DOHH2 (cell line): Measurements from ENCODE around the gene SULT4A1.

Source experiments
- H3F3A ChIP-seq: fragments of 200-600 bp; sonication (generic), shearing (Covaris generic); 2 replicates; pipeline ENCODE4 v1.6.0; 2016; ENCODE audit warnings: antibody characterized with exemption, mild to moderate bottlenecking; ENCODE audit not compliant: control insufficient read depth, insufficient read depth
- H3K27ac ChIP-seq: fragments of 200-600 bp; sonication (generic); 2 replicates; pipeline ENCODE4 v1.5.1; 2014; ENCODE audit warnings: low read depth, mild to moderate bottlenecking, low read length, moderate library complexity
- H3K27me3 ChIP-seq: fragments of 200-600 bp; sonication (generic); 2 replicates; pipeline ENCODE4 v1.6.1; 2014; ENCODE audit warnings: mild to moderate bottlenecking, low read length, mixed read lengths; ENCODE audit not compliant: control insufficient read depth
- H3K36me3 ChIP-seq: fragments of 200-600 bp; sonication (generic); 2 replicates; pipeline ENCODE4 v1.6.1; 2014; ENCODE audit warnings: mild to moderate bottlenecking, low read length, moderate library complexity, mixed read lengths; ENCODE audit not compliant: control insufficient read depth
- H3K4me1 ChIP-seq: fragments of 200-600 bp; sonication (generic); 2 replicates; pipeline ENCODE4 v1.6.1; 2014; ENCODE audit warnings: mild to moderate bottlenecking, low read length, mixed read lengths; ENCODE audit not compliant: control insufficient read depth
- H3K4me2 ChIP-seq: fragments of 200-600 bp; sonication (generic); 2 replicates; pipeline ENCODE4 v1.6.0; 2014; ENCODE audit warnings: mild to moderate bottlenecking, low read length, moderate library complexity
- H3K4me3 ChIP-seq: fragments of 200-600 bp; sonication (generic); 2 replicates; pipeline ENCODE4 v1.5.1; 2014; ENCODE audit warnings: mild to moderate bottlenecking, low read length, mixed read lengths
- H3K79me2 ChIP-seq: fragments of 200-600 bp; sonication (generic); 2 replicates; pipeline ENCODE4 v1.6.1; 2014; ENCODE audit warnings: mild to moderate bottlenecking, low read length, mixed read lengths; ENCODE audit not compliant: control insufficient read depth
- H3K9me2 ChIP-seq: fragments of 200-600 bp; sonication (generic); replicated peaks from 2 replicates; pipeline ENCODE4 v1.6.1; 2014; ENCODE audit warnings: mild to moderate bottlenecking, low read length, mixed read lengths; ENCODE audit not compliant: control insufficient read depth
- H3K9me3 ChIP-seq: fragments of 200-600 bp; sonication (generic); 2 replicates; pipeline ENCODE4 v1.6.1; 2014; ENCODE audit warnings: antibody characterized with exemption, low read length, mixed read lengths; ENCODE audit not compliant: control insufficient read depth, insufficient read depth
- H4K20me1 ChIP-seq: fragments of 200-600 bp; sonication (generic); 2 replicates; pipeline ENCODE4 v1.6.0; 2014; ENCODE audit warnings: low read depth, mild to moderate bottlenecking, antibody characterized with exemption, low read length, moderate library complexity; ENCODE audit not compliant: control insufficient read depth, insufficient read depth
- CTCF ChIP-seq: fragments of 200-600 bp; sonication (generic); IDR thresholded peaks from one replicate; pipeline ENCODE4 v1.5.1; 2014; ENCODE audit warnings: antibody characterized with exemption, mild to moderate bottlenecking, low read depth, low read length; ENCODE audit not compliant: poor library complexity, severe bottlenecking
- EZH2phosphoT487 ChIP-seq: fragments of 200-600 bp; sonication (generic); IDR thresholded peaks from 2 replicates; pipeline ENCODE4 v1.6.1; 2017; ENCODE audit warnings: borderline replicate concordance, mild to moderate bottlenecking, antibody characterized with exemption, low read length, moderate library complexity, mixed read lengths

The SULT4A1 gene

GRCh38 chr22:43849731-43850130 lies 12.6 kb downstream of the SULT4A1 start:
- Histone ChIP-seq H3K9me3 (no peaks in the 10 kb centered on the region), H3K27me3 (no peaks in the 10 kb centered on the region), H4K20me1 (no peaks in the 10 kb centered on the region), H3K4me3 (no peak overlapping the region), H3K27ac (no peak overlapping the region), H3K4me2 (no peak overlapping the region), H3K4me1 (no peaks in the 10 kb centered on the region), H3K36me3 (no peaks in the 10 kb centered on the region), H3F3A (no peaks in the 10 kb centered on the region), H3K9me2 (no peaks in the 10 kb centered on the region), H3K79me2 (no peaks in the 10 kb centered on the region)
- TF ChIP-seq CTCF (no peak), EZH2phosphoT487 (no peak)

DNA sequence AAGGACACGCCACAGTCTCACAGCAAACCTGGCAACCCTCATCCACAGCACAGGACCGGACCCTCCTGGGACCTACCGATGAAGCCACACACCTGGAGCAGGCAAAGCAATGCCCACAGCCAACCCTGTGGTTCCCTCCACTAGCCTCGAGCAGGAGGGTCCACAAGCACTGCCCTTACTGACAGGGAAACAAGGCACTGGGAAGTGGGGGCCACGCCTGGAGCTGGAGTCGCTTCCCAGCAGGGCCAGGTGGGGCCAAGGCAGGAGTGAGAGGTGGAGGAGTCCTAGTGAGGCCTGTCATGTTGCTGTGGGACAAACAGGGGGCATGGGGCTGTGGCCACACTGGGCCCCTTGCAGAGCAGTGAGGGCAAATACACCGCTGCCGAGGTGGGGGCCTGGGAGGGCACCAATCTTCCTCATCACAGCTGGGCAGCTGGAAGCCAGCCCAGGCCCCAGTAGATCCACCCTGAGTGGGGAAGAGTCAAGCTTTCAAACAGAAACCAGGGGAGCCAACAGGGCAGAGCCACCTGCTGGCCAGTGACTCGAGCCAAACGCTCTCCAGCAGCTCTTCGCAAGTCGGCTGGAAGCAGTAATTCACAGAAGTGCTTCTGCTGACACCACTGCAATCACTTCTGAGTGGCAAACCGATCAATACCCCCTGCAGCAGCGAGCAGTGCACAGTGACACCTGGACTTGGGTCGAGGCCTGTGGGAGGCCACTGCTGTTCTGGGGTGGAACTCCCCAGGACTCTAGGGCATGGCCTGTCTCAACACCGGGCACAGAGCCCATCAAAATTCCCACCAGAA lies 13.7 kb downstream of the SULT4A1 start:
- H3K36me3 ChIP-seq, result no peaks in the 10 kb centered on the region
- H3K4me3 ChIP-seq, result no peak overlapping the region
- no peaks in the 10 kb centered on the region for H3K27me3 ChIP-seq
- no peak overlapping the region for H3K4me2 ChIP-seq
- H3K27ac ChIP-seq, result no peak overlapping the region
- no peaks in the 10 kb centered on the region for H3K4me1 ChIP-seq
- no peaks in the 10 kb centered on the region for H4K20me1 ChIP-seq
- TF ChIP-seq CTCF (peak; percentile 11), EZH2phosphoT487 (no peak)
- no peaks in the 10 kb centered on the region for H3F3A ChIP-seq
- H3K79me2 ChIP-seq, result no peaks in the 10 kb centered on the region
- H3K9me3 ChIP-seq, result no peaks in the 10 kb centered on the region
- H3K9me2 ChIP-seq, result no peaks in the 10 kb centered on the region

DNA sequence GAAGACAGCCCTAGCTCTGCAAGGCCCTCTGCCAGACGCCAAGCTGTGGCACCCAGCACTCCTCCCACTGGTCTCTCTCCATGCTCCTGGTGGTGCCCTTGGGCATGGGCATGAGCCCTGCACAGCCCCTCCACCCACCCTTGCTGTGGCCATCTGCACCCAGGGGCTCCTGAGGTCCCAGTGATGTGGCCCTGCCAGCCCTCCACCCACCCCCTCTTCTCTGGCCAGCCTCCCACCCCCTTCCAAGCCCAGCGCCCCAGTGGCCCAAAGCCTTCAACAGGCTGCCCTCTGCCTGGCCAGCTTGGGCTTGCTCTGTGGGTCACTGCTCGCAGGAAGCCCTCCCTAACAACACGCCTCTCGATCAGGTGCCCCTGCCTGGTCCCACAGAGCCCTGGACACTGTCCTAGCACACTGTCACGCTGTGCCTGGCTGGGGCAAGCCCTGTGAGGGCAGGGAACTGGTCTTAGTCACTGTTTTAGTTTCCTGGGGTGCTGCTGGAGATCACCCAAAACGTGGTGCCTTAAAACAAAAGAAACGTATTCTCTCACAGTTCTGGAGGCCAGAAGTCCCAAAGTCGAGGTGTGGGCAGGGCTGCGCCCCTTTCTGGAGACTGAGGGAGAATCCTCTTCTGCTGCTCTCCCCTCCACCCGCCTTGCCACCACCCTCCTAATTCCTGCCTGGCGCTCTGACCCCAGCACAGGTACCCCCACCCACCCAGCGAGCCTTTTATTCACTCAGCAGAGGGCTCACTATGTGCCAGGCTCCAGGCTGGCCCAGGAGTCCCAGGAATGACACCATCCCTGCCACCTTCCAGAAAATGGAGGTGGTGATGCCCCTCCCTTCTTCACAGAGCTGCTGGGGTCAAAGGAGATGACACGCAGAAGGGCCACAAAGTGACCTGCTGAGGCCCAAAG lies 14.7 kb downstream of the SULT4A1 start:
- H4K20me1 ChIP-seq, result no peaks in the 10 kb centered on the region
- no peaks in the 10 kb centered on the region for H3K27me3 ChIP-seq
- no peaks in the 10 kb centered on the region for H3K79me2 ChIP-seq
- no peak overlapping the region for H3K27ac ChIP-seq
- no peaks in the 10 kb centered on the region for H3K4me1 ChIP-seq
- H3K4me2 ChIP-seq, result no peak overlapping the region
- no peak overlapping the region for H3K4me3 ChIP-seq
- no peaks in the 10 kb centered on the region for H3K9me3 ChIP-seq
- TF ChIP-seq EZH2phosphoT487, result no peak
- H3F3A ChIP-seq, result no peaks in the 10 kb centered on the region
- no peaks in the 10 kb centered on the region for H3K36me3 ChIP-seq
- H3K9me2 ChIP-seq, result no peaks in the 10 kb centered on the region

DNA sequence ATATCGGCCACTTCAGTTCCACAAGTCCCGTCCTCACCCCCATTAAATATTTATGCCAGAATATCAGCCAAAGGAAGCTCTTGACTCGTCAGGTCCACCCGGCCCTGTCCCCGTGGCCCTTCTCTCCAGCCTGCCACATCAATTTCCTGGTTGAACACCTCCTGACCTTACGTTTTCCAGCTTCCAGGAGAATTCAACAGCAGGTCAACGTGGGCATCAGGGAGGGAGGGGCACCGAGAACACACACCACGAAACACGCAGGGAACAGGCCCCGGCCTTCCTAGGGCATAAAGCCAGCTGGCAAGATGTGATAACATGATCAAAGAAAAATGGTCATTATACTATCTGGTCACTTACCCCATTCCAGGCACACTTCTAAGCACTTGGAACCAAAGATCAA lies 15.3 kb downstream of the SULT4A1 start:
- Histone ChIP-seq H3K4me1 (no peaks in the 10 kb centered on the region), H3K4me3 (no peak overlapping the region), H3K36me3 (no peaks in the 10 kb centered on the region), H3K27ac (no peak overlapping the region), H3F3A (no peaks in the 10 kb centered on the region), H3K79me2 (no peaks in the 10 kb centered on the region), H4K20me1 (no peaks in the 10 kb centered on the region), H3K9me2 (no peaks in the 10 kb centered on the region), H3K4me2 (no peak overlapping the region), H3K9me3 (no peaks in the 10 kb centered on the region), H3K27me3 (no peaks in the 10 kb centered on the region)
- TF ChIP-seq CTCF (no peak), EZH2phosphoT487 (no peak)
